A549 (cell line): ENCODE results near the gene SDHB.

ENCODE experiments used
- HOXB13 ChIP-seq: fragments of 250-450 bp; sonication (Bioruptor Pico); IDR thresholded peaks from 2 replicates; pipeline ENCODE4 v1.5.0; 2020; ENCODE audit warnings: low read depth, mild to moderate bottlenecking, moderate library complexity
- NPAS2 ChIP-seq: fragments of 250-450 bp; sonication (Bioruptor Pico); IDR thresholded peaks from 2 replicates; pipeline ENCODE4 v1.8.0; 2022; ENCODE audit warnings: mild to moderate bottlenecking, moderate library complexity, borderline replicate concordance
- REST ChIP-seq: fragments of 200-600 bp; sonication (generic); IDR thresholded peaks from 2 replicates; pipeline ENCODE4 v1.6.1; 2016; ENCODE audit warnings: antibody characterized with exemption, mild to moderate bottlenecking, moderate library complexity
- ZC3H11A ChIP-seq: fragments of 450-650 bp; IDR thresholded peaks from 2 replicates; pipeline ENCODE4 v1.6.1; 2014; ENCODE audit warnings: antibody characterized with exemption, mild to moderate bottlenecking

- TF ChIP-seq ZC3H11A (no peak), REST (no peak), NPAS2 (CRISPR knock-in tag) (no peak), HOXB13 (no peak)
These were observed 6.5 kb upstream of the SDHB start for GRCh38 chr1:17060306-17060749.
